Liver (tissue), 9 donors: ENCODE data around the gene ATG10. TPM values are rescaled to one million over a fixed set of nuclear protein-coding genes. Genes with fewer than 3 reads are reported as not detected.
"Not testable (repeated sequence)": the region's sequence is repeated elsewhere in the genome, so short reads cannot be mapped to it uniquely, and the experiment has no call there.

Experiments
- DNase-seq: peaks from one replicate; pipeline ENCODE4 v3.0.0-alpha.2; 2017; ENCODE audit warnings: low spot score
- H3K27ac ChIP-seq, 2 donors: one replicate each; pipeline ENCODE4 v1.7.0; 2013; ENCODE audit warnings: inconsistent platforms in 2 of 2, low read length in 2 of 2, control low read depth in 1 of 2, low read depth in 1 of 2, mild to moderate bottlenecking in 1 of 2
- H3K27me3 ChIP-seq, 4 donors: one replicate each; pipeline versions ENCODE4 v1.6.1 to v1.7.0; 2013; ENCODE audit warnings: low read length in 3 of 4, inconsistent platforms in 1 of 4, mild to moderate bottlenecking in 1 of 4, moderate library complexity in 1 of 4; ENCODE audit not compliant: control insufficient read depth in 4 of 4, insufficient read depth in 4 of 4
- H3K36me3 ChIP-seq, 4 donors: one replicate each; pipeline versions ENCODE4 v1.6.1 to v1.7.0; 2013; ENCODE audit warnings: low read length in 3 of 4, mild to moderate bottlenecking in 3 of 4, low read depth in 1 of 4, moderate library complexity in 1 of 4; ENCODE audit not compliant: control insufficient read depth in 4 of 4, insufficient read depth in 3 of 4
- H3K4me1 ChIP-seq, 4 donors: one replicate each; pipeline versions ENCODE4 v1.6.1 to v1.7.0; 2013; ENCODE audit warnings: low read length in 3 of 4, mild to moderate bottlenecking in 3 of 4, moderate library complexity in 1 of 4; ENCODE audit not compliant: control insufficient read depth in 4 of 4, insufficient read depth in 4 of 4
- H3K4me3 ChIP-seq, 3 donors: one replicate each; pipeline versions ENCODE4 v1.6.1 to v1.7.0; 2013; ENCODE audit warnings: low read length in 3 of 3, control low read depth in 1 of 3, low read depth in 1 of 3, mild to moderate bottlenecking in 1 of 3
- H3K9ac ChIP-seq, 2 donors: one replicate each; pipeline ENCODE4 v1.7.0; 2013; ENCODE audit warnings: low read length in 2 of 2, mild to moderate bottlenecking in 2 of 2, moderate library complexity in 2 of 2, control low read depth in 1 of 2, low read depth in 1 of 2
- H3K9me3 ChIP-seq, 4 donors: one replicate each; pipeline versions ENCODE4 v1.6.1 to v1.7.0; 2013; ENCODE audit warnings: low read length in 3 of 4; ENCODE audit not compliant: control insufficient read depth in 4 of 4
- ATF3 ChIP-seq: IDR thresholded peaks from 2 replicates; pipeline ENCODE4 v1.6.1; 2016; ENCODE audit warnings: antibody characterized with exemption
- CTCF ChIP-seq: fragments of 150-350 bp; IDR thresholded peaks from 2 replicates; pipeline ENCODE4 v1.5.1; 2017; ENCODE audit warnings: improper control_type of control experiment, low read depth, low read length; ENCODE audit not compliant: missing input control
- EGR1 ChIP-seq, 2 donors: IDR thresholded peaks; 2 replicates each; pipeline ENCODE4 v1.6.1; 2016 to 2018; ENCODE audit warnings: antibody characterized with exemption in 2 of 2, low read depth in 2 of 2
- GABPA ChIP-seq, 2 donors: IDR thresholded peaks in 1 of 2; conservative IDR thresholded peaks in 1 of 2; 2 replicates each; pipeline ENCODE4 v1.6.1; 2016; ENCODE audit warnings: antibody characterized with exemption in 2 of 2, mild to moderate bottlenecking in 1 of 2, moderate library complexity in 1 of 2
- HNF4A ChIP-seq, 2 donors: conservative IDR thresholded peaks; 2 replicates each; pipeline ENCODE4 v1.6.1; 2016; ENCODE audit warnings: antibody characterized with exemption in 2 of 2, mild to moderate bottlenecking in 2 of 2
- HNF4G ChIP-seq: IDR thresholded peaks from 2 replicates; pipeline ENCODE4 v1.6.1; 2016; ENCODE audit warnings: antibody characterized with exemption
- JUND ChIP-seq, 2 donors: IDR thresholded peaks; 2 replicates each; pipeline ENCODE4 v1.6.1; 2016; ENCODE audit warnings: antibody characterized with exemption in 2 of 2
- NR2F2 ChIP-seq: IDR thresholded peaks from 2 replicates; pipeline ENCODE4 v1.6.1; 2016; ENCODE audit warnings: antibody characterized with exemption
- RAD21 ChIP-seq, 2 donors: IDR thresholded peaks; 2 replicates each; pipeline ENCODE4 v1.6.1; 2016; ENCODE audit warnings: antibody characterized with exemption in 2 of 2, mild to moderate bottlenecking in 2 of 2
- RXRA ChIP-seq, 2 donors: IDR thresholded peaks; 2 replicates each; pipeline ENCODE4 v1.6.1; 2017 to 2018; ENCODE audit warnings: antibody characterized with exemption in 2 of 2, mild to moderate bottlenecking in 1 of 2
- SP1 ChIP-seq: IDR thresholded peaks from 2 replicates; pipeline ENCODE4 v1.6.1; 2018; ENCODE audit warnings: antibody characterized with exemption, mild to moderate bottlenecking
- TAF1 ChIP-seq: conservative IDR thresholded peaks from 2 replicates; pipeline ENCODE4 v1.6.1; 2016; ENCODE audit warnings: antibody characterized with exemption, mild to moderate bottlenecking
- ZBTB33 ChIP-seq: IDR thresholded peaks from 2 replicates; pipeline ENCODE4 v1.6.1; 2016; ENCODE audit warnings: antibody characterized with exemption
- WGBS: extraction: QIAGEN DNeasy Blood & Tissue Kit; methylation state at CpG from one replicate; pipeline ENCODE4 v1.1.7; 2013; 5-methylcytosine and 5-hydroxymethylcytosine counted together
- polyA plus RNA-seq, 2 donors: library from polyadenylated mRNA; stranded (reverse) in 1 of 2; unstranded in 1 of 2; fragments of 200-250 nt in 1 of 2; fragments of >200 nt in 1 of 2; fragmentation: Nextera tagmentation in 1 of 2; extraction: Ambion mirVana in 1 of 2; gene quantifications; one replicate each; pipeline versions ENCODE4 v1.2.1 to v1.2.3, GENCODE V29; 2013 to 2015
- total RNA-seq, 2 donors: library from RNA; depleted of rRNA; stranded (reverse); fragments of >200 nt; gene quantifications; one replicate each; pipeline ENCODE4 v1.2.3, GENCODE V29; 2014
- donor health status: healthy.
- donor health status: healthy.
- donor health status: healthy.
- donor health status: healthy.
- donor health status: healthy.

Gene ATG10
- total and polyA plus RNA-seq, 4 donors: 3.1 to 7.8 (median 7.4) TPM

- not testable (repeated sequence) for H3K36me3 ChIP-seq, H3K27ac ChIP-seq, H3K4me1 ChIP-seq, H3K27me3 ChIP-seq, H3K9ac ChIP-seq, H3K9me3 ChIP-seq, DNase-seq, H3K4me3 ChIP-seq
- WGBS: 96% methylated on average over 30 of the region's 30 CpGs
Observed at GRCh38 chr5:81983563-81983962, 11.7 kb downstream of the ATG10 start.

GRCh38 chr5:81986126-81986525 is 14.3 kb downstream of the ATG10 start:
- no peak for TF ChIP-seq EGR1 (IDR thresholded peaks at IDR 0.05; ENCODE audit: low read depth in 2 of 2)
- TF ChIP-seq RAD21 (IDR thresholded peaks at IDR 0.05): no peak
- TF ChIP-seq HNF4G: no peak
- no peak for TF ChIP-seq TAF1
- no peak for TF ChIP-seq HNF4A (conservative IDR thresholded peaks at IDR 0.05)
- TF ChIP-seq RXRA (IDR thresholded peaks at IDR 0.05): no peak
- TF ChIP-seq NR2F2: no peak
- no peak for TF ChIP-seq CTCF
- no peak for TF ChIP-seq ATF3
- Histone ChIP-seq H3K27ac (no peak overlapping the region), H3K4me1 (no peaks in the 10 kb centered on the region), H3K9ac (no peak overlapping the region), H3K9me3 (no peaks in the 10 kb centered on the region), H3K27me3 (no peaks in the 10 kb centered on the region), H3K4me3 (no peak overlapping the region), H3K36me3 (peaks cover 0 to 1% (median 0%) of the 10 kb centered on the region in 4 donors)
- DNase-seq: no peak
- 98% methylated on average over 9 of the region's 9 CpGs for WGBS

GRCh38 chr5:81989204-81989603 is 17.4 kb downstream of the ATG10 start:
- Histone ChIP-seq H3K27me3 (no peaks in the 10 kb centered on the region), H3K36me3 (peaks cover 0 to 1% (median 0%) of the 10 kb centered on the region in 4 donors), H3K4me3 (no peak overlapping the region), H3K9me3 (no peaks in the 10 kb centered on the region), H3K27ac (no peak overlapping the region), H3K4me1 (no peaks in the 10 kb centered on the region), H3K9ac (no peak overlapping the region)
- no peak for DNase-seq
- whole genome bisulfite sequencing: 76% methylated on average over 5 of the region's 5 CpGs
- TF ChIP-seq NR2F2: no peak
- no peak for TF ChIP-seq CTCF
- no peak for TF ChIP-seq JUND (IDR thresholded peaks at IDR 0.05)
- TF ChIP-seq GABPA (IDR thresholded peaks at IDR 0.05 in 1 of 2, conservative IDR thresholded peaks at IDR 0.05 in 1 of 2): no peak
- TF ChIP-seq HNF4G: no peak
- no peak for TF ChIP-seq SP1
- no peak for TF ChIP-seq ZBTB33
